K562 (cell line): ENCODE results near the gene MYO3B. TPM values are rescaled to one million over a fixed set of nuclear protein-coding genes. Genes with fewer than 3 reads are reported as not detected.

Experiments used
- ARNT ChIP-seq, 2 experiments: fragments of 450-650 bp; IDR thresholded peaks; 2 replicates each; pipeline ENCODE4 v1.6.1; 2016; ENCODE audit warnings: mild to moderate bottlenecking in 1 of 2
- CBFA2T3 ChIP-seq: fragments of 450-650 bp; IDR thresholded peaks from 2 replicates; pipeline ENCODE4 v1.6.1; 2017
- DIDO1 ChIP-seq: fragments of 450-650 bp; IDR thresholded peaks from 2 replicates; pipeline ENCODE4 v1.6.1; 2016; ENCODE audit warnings: low read depth, missing biosample characterization, missing genetic modification characterization
- HNRNPH1 ChIP-seq: fragments of 200-400 bp; formaldehyde crosslinking; optimal IDR thresholded peaks from 2 replicates; pipeline ENCODE3; 2017; ENCODE audit warnings: low read depth, mild to moderate bottlenecking, low read length, moderate library complexity
- HNRNPLL ChIP-seq: fragments of 200-400 bp; formaldehyde crosslinking; IDR thresholded peaks from 2 replicates; pipeline ENCODE4 v1.6.1; 2017; ENCODE audit warnings: low read length, low read depth, mild to moderate bottlenecking; ENCODE audit not compliant: poor library complexity, severe bottlenecking
- JUND ChIP-seq, 2 experiments: IDR thresholded peaks; 2 replicates in 1 of 2; 3 replicates in 1 of 2; pipeline ENCODE4 v1.6.1; 2011; ENCODE audit warnings: borderline replicate concordance in 2 of 2, low read depth in 2 of 2, low read length in 2 of 2, improper control_type of control experiment in 1 of 2, missing biosample characterization in 1 of 2, missing genetic modification characterization in 1 of 2, missing genetic modification reagents in 1 of 2
- NR2C2 ChIP-seq, 2 experiments: fragments of 200-800 bp in 1 of 2; sonication (Bioruptor generic) in 1 of 2; sonication (generic) in 1 of 2; formaldehyde crosslinking in 1 of 2; IDR thresholded peaks; 2 replicates each; pipeline versions ENCODE4 v1.6.1 to v1.8.0; 2016 to 2022; ENCODE audit warnings: mild to moderate bottlenecking in 1 of 2, missing compliant biosample characterization in 1 of 2, missing genetic modification characterization in 1 of 2, missing genetic modification reagents in 1 of 2
- NR4A1 ChIP-seq, 2 experiments: fragments of 250-450 bp in 1 of 2; fragments of 450-650 bp in 1 of 2; sonication (Bioruptor Pico) in 1 of 2; IDR thresholded peaks; 2 replicates each; pipeline versions ENCODE4 v1.4.0 to v1.6.1; 2016 to 2020; ENCODE audit warnings: mild to moderate bottlenecking in 2 of 2, missing compliant biosample characterization in 1 of 2, missing genetic modification characterization in 1 of 2, moderate library complexity in 1 of 2
- PRPF4 ChIP-seq: fragments of 200-400 bp; formaldehyde crosslinking; IDR thresholded peaks from one replicate; pipeline ENCODE4 v1.6.1; 2017; ENCODE audit warnings: low read length, low read depth, mild to moderate bottlenecking; ENCODE audit not compliant: insufficient read depth, poor library complexity, severe bottlenecking
- SMARCA5 ChIP-seq: fragments of 450-650 bp; IDR thresholded peaks from 2 replicates; pipeline ENCODE4 v1.6.1; 2016
- STAT6 ChIP-seq: sonication (generic); formaldehyde crosslinking; IDR thresholded peaks from 2 replicates; pipeline ENCODE4 v1.8.1; 2023; ENCODE audit warnings: mild to moderate bottlenecking, missing genetic modification reagents
- SUPT5H ChIP-seq: fragments of 450-650 bp; IDR thresholded peaks from 2 replicates; pipeline ENCODE4 v1.6.1; 2016
- TCFL5 ChIP-seq: fragments of 250-450 bp; sonication (Bioruptor Pico); conservative IDR thresholded peaks from 2 replicates; pipeline ENCODE4 v1.6.1; 2021; ENCODE audit warnings: mild to moderate bottlenecking, moderate library complexity, matching md5 sums
- TFE3 ChIP-seq: fragments of 450-650 bp; formaldehyde crosslinking; IDR thresholded peaks from 2 replicates; pipeline ENCODE4 v1.4.0; 2020; ENCODE audit warnings: mild to moderate bottlenecking, mixed read lengths
- U2AF2 ChIP-seq: fragments of 200-400 bp; formaldehyde crosslinking; optimal IDR thresholded peaks from 2 replicates; pipeline ENCODE3; 2017; ENCODE audit warnings: low read depth, mild to moderate bottlenecking, low read length
- USF2 ChIP-seq: sonication (generic); formaldehyde crosslinking; IDR thresholded peaks from 2 replicates; pipeline ENCODE4 v1.5.0; 2020; ENCODE audit warnings: missing genetic modification reagents
- ZNF24 ChIP-seq: fragments of 450-650 bp; IDR thresholded peaks from 2 replicates; pipeline ENCODE4 v1.6.1; 2016
- polyA plus RNA-seq, 8 experiments: library from polyadenylated mRNA; depleted of rRNA in 4 of 8; stranded (reverse) in 5 of 8; unstranded in 3 of 8; fragments of >200 nt; fragmentation: Nextera tagmentation in 2 of 8; fragmentation: Illumina TruSeq in 1 of 8; extraction: Ambion mirVana in 2 of 8; extraction: Trizol in 1 of 8; gene quantifications; 2 replicates each; pipeline versions ENCODE4 v1.2.1 to v1.2.3, GENCODE V29; 2011 to 2014; ENCODE audit warnings: inconsistent platforms in 1 of 8, missing spikeins in 1 of 8
- total RNA-seq, 7 experiments: library from RNA; depleted of rRNA in 6 of 7; stranded (reverse); fragments of >200 nt in 6 of 7; fragmentation: Illumina TruSeq in 2 of 7; extraction: Trizol in 2 of 7; gene quantifications; 2 replicates each; pipeline versions ENCODE4 v1.2.1 to v1.2.3, GENCODE V29; 2011 to 2021; ENCODE audit warnings: low replicate concordance in 1 of 7
- TF ChIP-seq, protein P1 (sequence below): IDR thresholded peaks from 2 replicates; pipeline ENCODE4 v1.6.1; 2016; ENCODE audit warnings: missing genetic modification characterization, missing compliant biosample characterization
- TF ChIP-seq, protein P2 (sequence below): sonication (generic); formaldehyde crosslinking; IDR thresholded peaks from 2 replicates; pipeline ENCODE4 v1.9.0; 2022; ENCODE audit warnings: mild to moderate bottlenecking, missing genetic modification reagents

MYO3B gene
- total and polyA plus RNA-seq, 9 of the 15 experiments (the other 6 are each of a cell fraction or from before 2014, with no cell fraction given) = 2.7 to 6.5 (median 3.6) TPM

DNA sequence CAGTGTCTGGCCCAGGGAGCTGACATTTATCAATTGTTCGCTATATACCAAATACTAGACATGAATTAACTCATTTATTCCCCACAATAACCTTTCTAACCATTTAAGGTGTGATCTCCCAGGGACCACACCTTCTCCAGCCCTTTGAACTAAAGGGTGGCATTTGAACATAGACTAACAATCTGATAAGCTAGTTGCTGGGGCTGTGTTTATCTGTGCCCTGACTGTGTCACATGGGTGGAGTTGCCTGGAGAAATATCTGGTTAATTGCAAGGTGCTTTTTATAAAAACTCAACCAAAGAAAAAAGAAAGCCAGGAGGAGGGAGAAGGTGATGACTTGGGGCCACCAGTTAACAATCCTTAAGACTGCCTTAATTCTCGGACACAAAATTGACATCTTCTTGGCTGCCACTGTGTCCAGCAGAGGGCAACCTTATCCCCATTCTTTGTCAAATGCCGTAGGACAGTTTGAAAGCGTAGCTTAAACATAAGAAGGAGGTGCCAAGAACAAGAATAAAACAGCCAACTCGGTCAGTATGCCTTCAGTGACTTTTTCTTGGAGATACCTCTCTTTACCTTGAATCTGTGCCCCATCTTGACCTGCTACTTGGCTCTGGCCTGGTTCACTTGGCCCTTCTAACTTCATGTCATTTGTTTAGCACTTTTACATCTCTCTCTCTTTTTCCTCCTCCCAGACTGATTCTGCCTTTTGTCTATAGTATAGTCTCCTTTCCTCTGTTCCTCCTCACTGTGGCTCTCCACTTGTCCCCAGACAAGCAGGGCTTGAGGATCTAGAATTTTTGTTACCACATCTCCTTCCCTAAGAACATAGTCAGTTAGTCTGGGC, 183.4 kb downstream of the MYO3B start (continued):
- TF ChIP-seq NR4A1 (CRISPR knock-in tag; IDR thresholded peaks at IDR 0.05) (0 out of 2 replicates have a peak, but pooled peaks have one; percentile 70), NR4A1 (tag; IDR thresholded peaks at IDR 0.05) (no peak), HNRNPLL (peak; percentile 94), HNRNPH1 (no peak), DIDO1 (tag) (no peak), U2AF2 (no peak), NR2C2 (CRISPR knock-in tag; IDR thresholded peaks at IDR 0.05) (no peak), NR2C2 (tag; IDR thresholded peaks at IDR 0.05) (peak; percentile 62), SUPT5H (no peak), ZNF24 (peak; percentile 78), TCFL5 (CRISPR knock-in tag) (no peak), PRPF4 (no peak), SMARCA5 (no peak), TFE3 (CRISPR knock-in tag) (no peak), CBFA2T3 (no peak), ARNT (IDR thresholded peaks at IDR 0.05) (peak in 1 of 2 experiments; percentile 63; a peak in 1 of 4 replicates), USF2 (CRISPR knock-in tag) (peak; percentile 43; the same call in 1 of the 2 replicates), STAT6 (CRISPR knock-in tag) (no peak), JUND (IDR thresholded peaks at IDR 0.05; ENCODE audit: borderline replicate concordance, low read depth, low read length) (no peak), JUND (tag; IDR thresholded peaks at IDR 0.05; ENCODE audit: borderline replicate concordance, low read depth, low read length) (0 out of 3 replicates have a peak, but pooled peaks have one; percentile 52)
- TF ChIP-seq, protein P1, sequence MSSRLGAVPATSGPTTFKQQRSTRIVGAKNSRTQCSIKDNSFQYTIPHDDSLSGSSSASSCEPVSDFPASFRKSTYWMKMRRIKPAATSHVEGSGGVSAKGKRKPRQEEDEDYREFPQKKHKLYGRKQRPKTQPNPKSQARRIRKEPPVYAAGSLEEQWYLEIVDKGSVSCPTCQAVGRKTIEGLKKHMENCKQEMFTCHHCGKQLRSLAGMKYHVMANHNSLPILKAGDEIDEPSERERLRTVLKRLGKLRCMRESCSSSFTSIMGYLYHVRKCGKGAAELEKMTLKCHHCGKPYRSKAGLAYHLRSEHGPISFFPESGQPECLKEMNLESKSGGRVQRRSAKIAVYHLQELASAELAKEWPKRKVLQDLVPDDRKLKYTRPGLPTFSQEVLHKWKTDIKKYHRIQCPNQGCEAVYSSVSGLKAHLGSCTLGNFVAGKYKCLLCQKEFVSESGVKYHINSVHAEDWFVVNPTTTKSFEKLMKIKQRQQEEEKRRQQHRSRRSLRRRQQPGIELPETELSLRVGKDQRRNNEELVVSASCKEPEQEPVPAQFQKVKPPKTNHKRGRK (tag) = peak; percentile 58
- TF ChIP-seq, protein P2, sequence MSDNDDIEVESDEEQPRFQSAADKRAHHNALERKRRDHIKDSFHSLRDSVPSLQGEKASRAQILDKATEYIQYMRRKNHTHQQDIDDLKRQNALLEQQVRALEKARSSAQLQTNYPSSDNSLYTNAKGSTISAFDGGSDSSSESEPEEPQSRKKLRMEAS = no peak
